Measurements from ENCODE around the gene SPACDR.
A peak's percentile ranks its signal among the peaks of the same experiment; 100 is the strongest.

Gene SPACDR

GRCh38 chr7:100491192-100491578, 27.1 kb upstream of the SPACDR start:
- Histone ChIP-seq H3K4me1 (ENCODE audit: control insufficient read depth, insufficient read depth, low read length) (no peaks in the 10 kb centered on the region), H3K36me3 (ENCODE audit: control insufficient read depth, insufficient read depth, low read length) (no peaks in the 10 kb centered on the region), H3K27ac (ENCODE audit: low read depth, low read length) (no peak overlapping the region), H3K4me3 (ENCODE audit: low read length) (no peak overlapping the region), H3K27me3 (ENCODE audit: control insufficient read depth, insufficient read depth, low read length) (no peaks in the 10 kb centered on the region), H3K9ac (ENCODE audit: low read length) (no peak overlapping the region)

- Histone ChIP-seq H3K9ac (ENCODE audit: low read length) (no peak overlapping the region), H3K36me3 (ENCODE audit: control insufficient read depth, insufficient read depth, low read length) (no peaks in the 10 kb centered on the region), H3K4me3 (ENCODE audit: low read length) (no peak overlapping the region), H3K27me3 (ENCODE audit: control insufficient read depth, insufficient read depth, low read length) (no peaks in the 10 kb centered on the region), H3K27ac (ENCODE audit: low read depth, low read length) (no peak overlapping the region), H3K4me1 (ENCODE audit: control insufficient read depth, insufficient read depth, low read length) (no peaks in the 10 kb centered on the region)
These were observed 26.6 kb upstream of the SPACDR start for GRCh38 chr7:100490483-100491191.

GRCh38 chr7:100489824-100490223, 25.8 kb upstream of the SPACDR start:
- H3K36me3 ChIP-seq (ENCODE audit: control insufficient read depth, insufficient read depth, low read length), result no peaks in the 10 kb centered on the region
- H3K27me3 ChIP-seq (ENCODE audit: control insufficient read depth, insufficient read depth, low read length), result no peaks in the 10 kb centered on the region
- H3K4me3 ChIP-seq (ENCODE audit: low read length), result no peak overlapping the region
- no peaks in the 10 kb centered on the region for H3K4me1 ChIP-seq (ENCODE audit: control insufficient read depth, insufficient read depth, low read length)
- no peak overlapping the region for H3K9ac ChIP-seq (ENCODE audit: low read length)
- H3K27ac ChIP-seq (ENCODE audit: low read depth, low read length), result no peak overlapping the region

- H3K27ac ChIP-seq (ENCODE audit: low read depth, low read length), result no peak overlapping the region
- H3K27me3 ChIP-seq (ENCODE audit: control insufficient read depth, insufficient read depth, low read length), result no peaks in the 10 kb centered on the region
- H3K4me1 ChIP-seq (ENCODE audit: control insufficient read depth, insufficient read depth, low read length), result no peaks in the 10 kb centered on the region
- H3K36me3 ChIP-seq (ENCODE audit: control insufficient read depth, insufficient read depth, low read length), result no peaks in the 10 kb centered on the region
- no peak overlapping the region for H3K9ac ChIP-seq (ENCODE audit: low read length)
- no peak overlapping the region for H3K4me3 ChIP-seq (ENCODE audit: low read length)
These were observed 25.1 kb upstream of the SPACDR start for GRCh38 chr7:100489121-100489520.

GRCh38 chr7:100488333-100489095, 24.5 kb upstream of the SPACDR start:
- Histone ChIP-seq H3K27me3 (ENCODE audit: control insufficient read depth, insufficient read depth, low read length) (no peaks in the 10 kb centered on the region), H3K36me3 (ENCODE audit: control insufficient read depth, insufficient read depth, low read length) (no peaks in the 10 kb centered on the region), H3K9ac (ENCODE audit: low read length) (no peak overlapping the region), H3K4me3 (ENCODE audit: low read length) (no peak overlapping the region), H3K4me1 (ENCODE audit: control insufficient read depth, insufficient read depth, low read length) (no peaks in the 10 kb centered on the region), H3K27ac (ENCODE audit: low read depth, low read length) (no peak overlapping the region)

GRCh38 chr7:100486753-100487446, 22.8 kb upstream of the SPACDR start:
- Histone ChIP-seq H3K27me3 (ENCODE audit: control insufficient read depth, insufficient read depth, low read length) (no peaks in the 10 kb centered on the region), H3K4me1 (ENCODE audit: control insufficient read depth, insufficient read depth, low read length) (no peaks in the 10 kb centered on the region), H3K4me3 (ENCODE audit: low read length) (no peak overlapping the region), H3K27ac (ENCODE audit: low read depth, low read length) (no peak overlapping the region), H3K36me3 (ENCODE audit: control insufficient read depth, insufficient read depth, low read length) (no peaks in the 10 kb centered on the region), H3K9ac (ENCODE audit: low read length) (no peak overlapping the region)

GRCh38 chr7:100486111-100486636, 22.1 kb upstream of the SPACDR start:
- Histone ChIP-seq H3K36me3 (ENCODE audit: control insufficient read depth, insufficient read depth, low read length) (no peaks in the 10 kb centered on the region), H3K27ac (ENCODE audit: low read depth, low read length) (no peak overlapping the region)

GRCh38 chr7:100485471-100485876, 21.4 kb upstream of the SPACDR start:
- no peak overlapping the region for H3K27ac ChIP-seq (ENCODE audit: low read depth, low read length)
- H3K4me3 ChIP-seq (ENCODE audit: low read length), result no peak overlapping the region
- H3K36me3 ChIP-seq (ENCODE audit: control insufficient read depth, insufficient read depth, low read length), result no peaks in the 10 kb centered on the region
- H3K27me3 ChIP-seq (ENCODE audit: control insufficient read depth, insufficient read depth, low read length), result no peaks in the 10 kb centered on the region
- H3K9ac ChIP-seq (ENCODE audit: low read length), result no peak overlapping the region
- no peaks in the 10 kb centered on the region for H3K4me1 ChIP-seq (ENCODE audit: control insufficient read depth, insufficient read depth, low read length)

More at GRCh38 chr7:100486111-100486636, 22.1 kb upstream of the SPACDR start:
- no peak overlapping the region for H3K4me3 ChIP-seq (ENCODE audit: low read length)
- no peak overlapping the region for H3K9ac ChIP-seq (ENCODE audit: low read length)
- no peaks in the 10 kb centered on the region for H3K4me1 ChIP-seq (ENCODE audit: control insufficient read depth, insufficient read depth, low read length)
- H3K27me3 ChIP-seq (ENCODE audit: control insufficient read depth, insufficient read depth, low read length), result no peaks in the 10 kb centered on the region

GRCh38 chr7:100484673-100485045, 20.6 kb upstream of the SPACDR start:
- Histone ChIP-seq H3K27me3 (ENCODE audit: control insufficient read depth, insufficient read depth, low read length) (no peaks in the 10 kb centered on the region), H3K4me1 (ENCODE audit: control insufficient read depth, insufficient read depth, low read length) (no peaks in the 10 kb centered on the region), H3K9ac (ENCODE audit: low read length) (no peak overlapping the region), H3K27ac (ENCODE audit: low read depth, low read length) (no peak overlapping the region), H3K36me3 (ENCODE audit: control insufficient read depth, insufficient read depth, low read length) (no peaks in the 10 kb centered on the region), H3K4me3 (ENCODE audit: low read length) (no peak overlapping the region)

GRCh38 chr7:100483722-100484672, 19.9 kb upstream of the SPACDR start, which contains the start of gene NYAP1:
Gene NYAP1, plus strand, starts transcription at chr7:100483927. Its CDS starts 1,385 bp downstream, at chr7:100485312.
- no peak within 1 kb of the TSS for H3K27ac ChIP-seq (ENCODE audit: low read depth, low read length)
- H3K27me3 ChIP-seq (ENCODE audit: control insufficient read depth, insufficient read depth, low read length), result no peaks in the 10 kb centered on the region
- H3K9ac ChIP-seq (ENCODE audit: low read length), result no peak within 1 kb of the TSS
- H3K4me1 ChIP-seq (ENCODE audit: control insufficient read depth, insufficient read depth, low read length), result peaks cover 2% of the 10 kb centered on the region
- H3K4me3 ChIP-seq (ENCODE audit: low read length), result peak within 1 kb of the TSS; percentile 51
- H3K36me3 ChIP-seq (ENCODE audit: control insufficient read depth, insufficient read depth, low read length), result no peaks in the 10 kb centered on the region

GRCh38 chr7:100483090-100483721, 19.1 kb upstream of the SPACDR start:
- Histone ChIP-seq H3K9ac (ENCODE audit: low read length) (no peak overlapping the region), H3K36me3 (ENCODE audit: control insufficient read depth, insufficient read depth, low read length) (no peaks in the 10 kb centered on the region), H3K27ac (ENCODE audit: low read depth, low read length) (no peak overlapping the region), H3K27me3 (ENCODE audit: control insufficient read depth, insufficient read depth, low read length) (no peaks in the 10 kb centered on the region), H3K4me3 (ENCODE audit: low read length) (peak overlapping the region; percentile 51), H3K4me1 (ENCODE audit: control insufficient read depth, insufficient read depth, low read length) (peaks cover 2% of the 10 kb centered on the region)
